PC-3 (cell line): ENCODE results near the gene PCSK1.

Experiments
- CTCF ChIP-seq: fragments of 300-600 bp; sonication (generic); conservative IDR thresholded peaks from 2 replicates; pipeline ENCODE4 v1.5.1; 2017; ENCODE audit warnings: antibody characterized with exemption, low read depth, mild to moderate bottlenecking, low read length
- EZH2phosphoT487 ChIP-seq: fragments of 300-600 bp; sonication (generic); IDR thresholded peaks from 2 replicates; pipeline ENCODE4 v1.6.1; 2018; ENCODE audit warnings: mild to moderate bottlenecking, antibody characterized with exemption, low read length, borderline replicate concordance

- TF ChIP-seq EZH2phosphoT487 (no peak), CTCF (no peak)
Observed at GRCh38 chr5:96370976-96371375, 62.1 kb downstream of the PCSK1 start.
